ENCODE results near the gene EPHA7.

Gene EPHA7

GRCh38 chr6:93235775-93236174 is 183.6 kb downstream of the EPHA7 start:
- DNase-seq, result no peak

GRCh38 chr6:93226822-93227221 is 192.5 kb downstream of the EPHA7 start:
- no peak for DNase-seq

GRCh38 chr6:93222071-93222851 is 197.1 kb downstream of the EPHA7 start:
- DNase-seq, result no peak

- no peak for DNase-seq
Observed at GRCh38 chr6:93219447-93219846, 199.9 kb downstream of the EPHA7 start.

GRCh38 chr6:93218096-93218495 is 201.3 kb downstream of the EPHA7 start:
- DNase-seq, result no peak

- DNase-seq, result no peak
Observed at GRCh38 chr6:93213028-93213427, 206.3 kb downstream of the EPHA7 start.

- DNase-seq, result no peak
Observed at GRCh38 chr6:93210908-93211307, 208.5 kb downstream of the EPHA7 start.

- no peak for DNase-seq
Observed at GRCh38 chr6:93209358-93209757, 210.0 kb downstream of the EPHA7 start.

- DNase-seq, result no peak
Observed at GRCh38 chr6:93196406-93196970, 222.9 kb downstream of the EPHA7 start.

GRCh38 chr6:93194480-93194879 is 224.9 kb downstream of the EPHA7 start:
- DNase-seq, result no peak

- DNase-seq, result no peak
Observed at GRCh38 chr6:93193868-93194267, 225.5 kb downstream of the EPHA7 start.

Data from RPMI8226 (cell line).